Body of pancreas (tissue), 4 donors: ENCODE results near the gene IL1B. TPM values are rescaled to one million over a fixed set of nuclear protein-coding genes. Genes with fewer than 3 reads are reported as not detected.
A peak's percentile ranks its signal among the peaks of the same experiment; 100 is the strongest.

Experiments used
- ATAC-seq: fragments of 150-250 bp; one replicate; pipeline ENCODE4 v1.9.1; 2016
- DNase-seq, 4 donors: peaks; one replicate each; pipeline ENCODE4 v3.0.0-alpha.2; 2019
- H3K27ac ChIP-seq, 4 donors: fragments of 200-600 bp; sonication (generic); 1 replicate in 3 of 4; 2 replicates in 1 of 4; pipeline versions ENCODE4 v1.5.1 to v1.6.1; 2016 to 2019; ENCODE audit warnings: mild to moderate bottlenecking in 1 of 4, mixed read lengths in 1 of 4, moderate library complexity in 1 of 4
- H3K27me3 ChIP-seq, 2 donors: fragments of 200-600 bp; sonication (generic); one replicate each; pipeline ENCODE4 v1.6.0; 2016; ENCODE audit warnings: mild to moderate bottlenecking in 1 of 2
- H3K36me3 ChIP-seq, 2 donors: fragments of 200-600 bp; sonication (generic); replicated peaks in 1 of 2; 2 replicates each; pipeline ENCODE4 v1.5.1; 2016; ENCODE audit warnings: low read depth in 2 of 2; ENCODE audit not compliant: insufficient read depth in 1 of 2
- H3K4me1 ChIP-seq: fragments of 200-600 bp; sonication (generic); one replicate; pipeline ENCODE4 v1.6.0; 2016
- H3K4me3 ChIP-seq, 2 donors: fragments of 200-600 bp; sonication (generic); 1 replicate in 1 of 2; 2 replicates in 1 of 2; pipeline ENCODE4 v1.5.1; 2016 to 2019
- H3K9me3 ChIP-seq, 3 donors: fragments of 200-600 bp; sonication (generic); 1 replicate in 2 of 3; 2 replicates in 1 of 3; pipeline ENCODE4 v1.5.1; 2016
- CTCF ChIP-seq, 7 experiments: fragments of 450-650 bp in 4 of 7; fragments of 200-600 bp in 3 of 7; sonication (generic) in 3 of 7; IDR thresholded peaks; one replicate each; pipeline ENCODE4 v1.5.1; 2016 to 2019; ENCODE audit warnings: antibody characterized with exemption in 7 of 7
- POLR2A ChIP-seq, 3 donors: fragments of 450-650 bp; IDR thresholded peaks; one replicate each; pipeline ENCODE4 v1.6.1; 2016; ENCODE audit warnings: antibody characterized with exemption in 3 of 3, mild to moderate bottlenecking in 2 of 3
- WGBS, 2 donors: methylation state at CpG; one replicate each; pipeline ENCODE4 v1.1.5; 2017; 5-methylcytosine and 5-hydroxymethylcytosine counted together
- intact Hi-C: fragments of 100-400 bp; cut with DNase I; formaldehyde crosslinking; loops from one replicate; pipeline ENCODE4 v1.15.1; 2023
- total RNA-seq, 2 donors: library from RNA; depleted of rRNA; stranded (reverse); fragments of >200 nt; gene quantifications; one replicate each; pipeline ENCODE4 v1.1.0, GENCODE V29; 2016

Gene IL1B
- total RNA-seq, 2 donors from 2014 or later = 1.3 to 2.6 TPM

- Histone ChIP-seq H3K36me3 (no peaks in the 10 kb centered on the region), H3K9me3 (no peaks in the 10 kb centered on the region), H3K27ac (no peak overlapping the region), H3K4me1 (peaks cover 17% of the 10 kb centered on the region), H3K4me3 (no peak overlapping the region), H3K27me3 (no peaks in the 10 kb centered on the region)
- no peak for TF ChIP-seq CTCF (IDR thresholded peaks at IDR 0.05)
- intact Hi-C loops = no loop called here
- DNase-seq = no peak
- no peak for ATAC-seq
- 71 to 82% methylated on average over 3 of the region's 3 CpGs for WGBS, 2 donors
These were observed 9.6 kb downstream of the IL1B start for GRCh38 chr2:112827009-112827408.

GRCh38 chr2:112825706-112826105 lies 10.9 kb downstream of the IL1B start:
- DNase-seq = no peak
- intact Hi-C loops = no loop called here
- no peak overlapping the region for H3K27ac ChIP-seq
- no peak for ATAC-seq
- no peak overlapping the region for H3K4me3 ChIP-seq
- no peaks in the 10 kb centered on the region for H3K27me3 ChIP-seq
- H3K9me3 ChIP-seq = no peaks in the 10 kb centered on the region
- TF ChIP-seq POLR2A (IDR thresholded peaks at IDR 0.05) = no peak
- TF ChIP-seq CTCF (IDR thresholded peaks at IDR 0.05) = no peak
- 90 to 96% methylated on average over 2 of the region's 2 CpGs for WGBS, 2 donors
- H3K4me1 ChIP-seq = peaks cover 17% of the 10 kb centered on the region
- no peaks in the 10 kb centered on the region for H3K36me3 ChIP-seq

GRCh38 chr2:112824694-112825085 lies 11.9 kb downstream of the IL1B start:
- ATAC-seq (no peak), DNase-seq (no peak)
- no peak for TF ChIP-seq CTCF (IDR thresholded peaks at IDR 0.05)
- no peaks in the 10 kb centered on the region for H3K9me3 ChIP-seq
- intact Hi-C loops = no loop called here
- no peak overlapping the region for H3K4me3 ChIP-seq
- H3K27me3 ChIP-seq = no peaks in the 10 kb centered on the region
- peaks cover 17% of the 10 kb centered on the region for H3K4me1 ChIP-seq
- peak overlapping the region in 3 of 4 donors; percentile 43 to 77 (median 66) for H3K27ac ChIP-seq
- no peaks in the 10 kb centered on the region for H3K36me3 ChIP-seq

- no peak for DNase-seq
- WGBS, 2 donors = 69 to 97% methylated on average over 4 of the region's 4 CpGs
- no peaks in the 10 kb centered on the region for H3K27me3 ChIP-seq
- H3K4me1 ChIP-seq = peaks cover 31% of the 10 kb centered on the region
- no peaks in the 10 kb centered on the region for H3K36me3 ChIP-seq
- no peaks in the 10 kb centered on the region for H3K9me3 ChIP-seq
- intact Hi-C loops = no loop called here
- ATAC-seq = no peak
- H3K4me3 ChIP-seq = no peak overlapping the region
- no peak overlapping the region for H3K27ac ChIP-seq
- TF ChIP-seq CTCF (IDR thresholded peaks at IDR 0.05) (no peak), POLR2A (IDR thresholded peaks at IDR 0.05) (no peak)
These were observed 14.9 kb downstream of the IL1B start for GRCh38 chr2:112821682-112822081.

- peaks cover 35% of the 10 kb centered on the region for H3K4me1 ChIP-seq
- no peak for DNase-seq
- ATAC-seq = no peak
- no peak overlapping the region for H3K27ac ChIP-seq
- no peak overlapping the region for H3K4me3 ChIP-seq
- H3K27me3 ChIP-seq = no peaks in the 10 kb centered on the region
- no peaks in the 10 kb centered on the region for H3K36me3 ChIP-seq
- H3K9me3 ChIP-seq = no peaks in the 10 kb centered on the region
- TF ChIP-seq POLR2A (IDR thresholded peaks at IDR 0.05) = no peak
- no peak for TF ChIP-seq CTCF (IDR thresholded peaks at IDR 0.05)
- intact Hi-C loops = no loop called here
- 79 to 83% methylated on average over 5 of the region's 5 CpGs for WGBS, 2 donors
These were observed 15.4 kb downstream of the IL1B start for GRCh38 chr2:112821142-112821541.
